Measurements from ENCODE around the gene PPFIBP2.

DNA sequence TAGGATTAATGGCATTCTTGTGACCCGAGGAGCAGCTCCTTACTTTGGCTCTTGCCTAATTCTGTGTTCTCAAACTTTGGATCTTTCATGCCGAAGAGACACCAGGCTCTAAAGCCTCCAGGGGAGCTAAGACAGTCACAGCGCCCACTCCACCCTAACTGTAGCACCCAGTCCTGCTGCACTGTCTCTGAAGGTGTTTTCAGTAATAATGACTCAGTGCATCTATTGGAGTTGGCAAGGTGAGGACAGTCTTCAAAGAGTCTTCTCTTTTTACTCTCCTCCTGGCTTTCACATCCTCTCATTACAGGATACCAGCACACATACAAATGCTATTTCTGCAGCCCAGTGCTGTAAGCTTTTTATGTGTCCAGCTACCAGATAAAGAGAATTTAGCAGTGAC is 69.4 kb downstream of the PPFIBP2 start:
- TF ChIP-seq KLF11 (CRISPR knock-in tag; IDR thresholded peaks at IDR 0.05), result no peak
- no peak for TF ChIP-seq KAT8 (CRISPR knock-in tag; IDR thresholded peaks at IDR 0.05)
- no peak for TF ChIP-seq ZNF567 (CRISPR knock-in tag; IDR thresholded peaks at IDR 0.05; ENCODE audit: borderline replicate concordance)
- TF ChIP-seq, protein P1, sequence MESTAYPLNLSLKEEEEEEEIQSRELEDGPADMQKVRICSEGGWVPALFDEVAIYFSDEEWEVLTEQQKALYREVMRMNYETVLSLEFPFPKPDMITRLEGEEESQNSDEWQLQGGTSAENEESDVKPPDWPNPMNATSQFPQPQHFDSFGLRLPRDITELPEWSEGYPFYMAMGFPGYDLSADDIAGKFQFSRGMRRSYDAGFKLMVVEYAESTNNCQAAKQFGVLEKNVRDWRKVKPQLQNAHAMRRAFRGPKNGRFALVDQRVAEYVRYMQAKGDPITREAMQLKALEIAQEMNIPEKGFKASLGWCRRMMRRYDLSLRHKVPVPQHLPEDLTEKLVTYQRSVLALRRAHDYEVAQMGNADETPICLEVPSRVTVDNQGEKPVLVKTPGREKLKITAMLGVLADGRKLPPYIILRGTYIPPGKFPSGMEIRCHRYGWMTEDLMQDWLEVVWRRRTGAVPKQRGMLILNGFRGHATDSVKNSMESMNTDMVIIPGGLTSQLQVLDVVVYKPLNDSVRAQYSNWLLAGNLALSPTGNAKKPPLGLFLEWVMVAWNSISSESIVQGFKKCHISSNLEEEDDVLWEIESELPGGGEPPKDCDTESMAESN (CRISPR knock-in tag; conservative IDR thresholded peaks at IDR 0.05), result no peak
- TF ChIP-seq ZNF34 (CRISPR knock-in tag; IDR thresholded peaks at IDR 0.05; ENCODE audit: borderline replicate concordance), result no peak
- TF ChIP-seq ZNF557 (CRISPR knock-in tag; IDR thresholded peaks at IDR 0.05), result no peak
- TF ChIP-seq ZKSCAN8 (CRISPR knock-in tag; IDR thresholded peaks at IDR 0.05; ENCODE audit: borderline replicate concordance), result no peak
- TF ChIP-seq HDAC1 (CRISPR knock-in tag; IDR thresholded peaks at IDR 0.05), result no peak
